ENCODE data around the gene MYCBPAP.

Gene MYCBPAP

DNA sequence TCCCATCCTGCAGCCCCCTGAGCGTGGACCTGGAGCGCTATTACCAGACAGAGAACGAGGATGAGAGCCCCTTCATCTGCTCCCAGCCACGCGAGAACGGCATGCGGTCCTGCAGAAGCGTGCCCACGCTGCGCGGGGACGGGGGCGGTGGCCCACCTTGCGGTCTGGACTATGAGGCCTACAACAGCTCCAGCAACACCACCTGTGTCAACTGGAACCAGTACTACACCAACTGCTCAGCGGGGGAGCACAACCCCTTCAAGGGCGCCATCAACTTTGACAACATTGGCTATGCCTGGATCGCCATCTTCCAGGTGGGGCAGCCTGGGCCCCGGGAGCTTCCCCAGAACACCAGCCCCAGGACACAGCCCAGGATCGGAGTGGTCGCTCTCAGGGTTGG, 64.3 kb downstream of the MYCBPAP start:
- no peak for DNase-seq (ENCODE audit: low spot score)

DNA sequence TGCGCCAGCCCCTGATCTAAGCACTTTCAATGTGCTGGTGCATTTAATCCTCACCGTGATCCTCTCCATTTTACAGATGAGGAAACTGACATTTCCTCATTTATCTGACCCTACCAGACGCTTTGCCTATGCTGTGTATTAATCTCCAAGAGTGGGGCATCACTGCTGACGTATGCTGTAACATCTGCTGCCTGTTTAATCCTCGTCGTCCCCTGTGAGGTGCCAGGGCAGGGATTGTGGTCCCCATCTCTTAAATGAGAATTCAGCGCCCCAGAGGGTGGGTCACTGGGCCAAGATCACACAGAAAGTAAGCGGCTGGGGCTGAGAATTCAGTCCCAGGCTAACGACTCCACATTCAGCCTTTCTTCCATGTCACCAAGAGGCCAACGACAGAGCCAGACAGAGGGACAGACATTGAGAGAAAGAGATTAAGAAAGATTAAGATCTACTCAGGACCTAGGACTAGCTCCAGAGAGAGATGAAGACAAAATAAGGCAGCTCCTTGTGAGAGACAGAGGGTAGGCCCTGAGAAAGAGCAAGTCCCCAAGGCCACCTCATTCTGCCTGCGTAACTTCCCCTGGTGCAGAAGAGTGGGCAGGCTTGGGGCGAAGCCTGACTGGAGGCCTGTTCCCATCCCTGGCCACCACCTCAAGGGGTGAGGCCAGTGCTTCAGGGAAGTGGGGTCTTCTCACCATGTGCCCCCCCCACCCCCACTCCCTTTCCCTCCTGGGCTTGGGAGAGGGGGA, 65.8 kb downstream of the MYCBPAP start:
- DNase-seq (ENCODE audit: low spot score) = no peak

DNA sequence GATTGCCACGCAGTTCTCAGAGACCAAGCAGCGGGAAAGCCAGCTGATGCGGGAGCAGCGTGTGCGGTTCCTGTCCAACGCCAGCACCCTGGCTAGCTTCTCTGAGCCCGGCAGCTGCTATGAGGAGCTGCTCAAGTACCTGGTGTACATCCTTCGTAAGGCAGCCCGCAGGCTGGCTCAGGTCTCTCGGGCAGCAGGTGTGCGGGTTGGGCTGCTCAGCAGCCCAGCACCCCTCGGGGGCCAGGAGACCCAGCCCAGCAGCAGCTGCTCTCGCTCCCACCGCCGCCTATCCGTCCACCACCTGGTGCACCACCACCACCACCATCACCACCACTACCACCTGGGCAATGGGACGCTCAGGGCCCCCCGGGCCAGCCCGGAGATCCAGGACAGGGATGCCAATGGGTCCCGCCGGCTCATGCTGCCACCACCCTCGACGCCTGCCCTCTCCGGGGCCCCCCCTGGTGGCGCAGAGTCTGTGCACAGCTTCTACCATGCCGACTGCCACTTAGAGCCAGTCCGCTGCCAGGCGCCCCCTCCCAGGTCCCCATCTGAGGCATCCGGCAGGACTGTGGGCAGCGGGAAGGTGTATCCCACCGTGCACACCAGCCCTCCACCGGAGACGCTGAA, 67.5 kb downstream of the MYCBPAP start:
- DNase-seq (ENCODE audit: low spot score) = no peak

DNA sequence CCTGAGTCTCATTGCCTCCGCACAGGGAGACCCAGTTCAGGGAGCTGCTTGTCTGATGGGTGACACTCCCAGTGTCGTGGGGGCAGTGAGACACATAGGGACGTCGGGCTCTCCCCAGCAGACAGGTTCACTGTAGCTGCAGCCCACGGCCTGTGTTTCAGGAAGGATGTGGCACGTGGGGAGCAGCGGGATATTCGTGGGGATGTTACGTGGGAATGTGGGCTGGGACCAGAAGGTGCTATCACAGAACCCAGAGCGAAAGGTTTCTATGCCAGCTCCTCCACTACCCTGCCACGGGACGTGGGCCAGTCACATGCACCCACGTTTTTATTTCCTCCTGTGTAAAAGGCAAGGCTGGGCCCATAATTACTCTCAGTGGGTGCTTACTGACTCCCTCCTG, 68.6 kb downstream of the MYCBPAP start:
- no peak for DNase-seq (ENCODE audit: low spot score)

DNA sequence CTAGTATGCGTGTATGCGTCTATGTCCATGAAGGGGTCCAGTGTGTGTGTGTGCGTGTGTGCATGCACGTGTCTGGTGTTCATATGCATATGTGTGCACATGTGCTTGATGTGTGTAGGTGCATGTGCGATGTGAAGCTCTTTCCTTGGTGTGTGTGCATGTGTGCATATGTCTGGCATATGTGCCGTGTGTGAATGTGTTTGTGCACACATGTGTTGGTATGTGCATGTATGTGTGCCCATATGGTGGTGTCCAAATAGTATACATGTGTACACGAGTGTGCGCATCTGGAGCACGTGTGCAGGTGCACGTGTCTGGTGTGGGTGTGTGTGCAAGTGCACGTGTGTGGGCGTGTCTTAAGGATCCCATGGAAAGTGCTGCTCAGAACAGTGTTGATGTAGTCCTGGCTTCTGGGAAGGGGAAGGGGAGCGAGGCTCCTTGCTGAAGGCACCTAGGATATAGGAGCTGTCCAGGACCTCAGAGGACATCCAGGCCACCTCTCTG, 69.3 kb downstream of the MYCBPAP start:
- no peak for DNase-seq (ENCODE audit: low spot score)

DNA sequence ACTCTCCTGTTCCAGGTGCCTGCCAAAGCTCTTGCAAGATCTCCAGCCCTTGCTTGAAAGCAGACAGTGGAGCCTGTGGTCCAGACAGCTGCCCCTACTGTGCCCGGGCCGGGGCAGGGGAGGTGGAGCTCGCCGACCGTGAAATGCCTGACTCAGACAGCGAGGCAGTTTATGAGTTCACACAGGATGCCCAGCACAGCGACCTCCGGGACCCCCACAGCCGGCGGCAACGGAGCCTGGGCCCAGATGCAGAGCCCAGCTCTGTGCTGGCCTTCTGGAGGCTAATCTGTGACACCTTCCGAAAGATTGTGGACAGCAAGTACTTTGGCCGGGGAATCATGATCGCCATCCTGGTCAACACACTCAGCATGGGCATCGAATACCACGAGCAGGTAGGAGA, 69.9 kb downstream of the MYCBPAP start:
- no peak for DNase-seq (ENCODE audit: low spot score)

DNA sequence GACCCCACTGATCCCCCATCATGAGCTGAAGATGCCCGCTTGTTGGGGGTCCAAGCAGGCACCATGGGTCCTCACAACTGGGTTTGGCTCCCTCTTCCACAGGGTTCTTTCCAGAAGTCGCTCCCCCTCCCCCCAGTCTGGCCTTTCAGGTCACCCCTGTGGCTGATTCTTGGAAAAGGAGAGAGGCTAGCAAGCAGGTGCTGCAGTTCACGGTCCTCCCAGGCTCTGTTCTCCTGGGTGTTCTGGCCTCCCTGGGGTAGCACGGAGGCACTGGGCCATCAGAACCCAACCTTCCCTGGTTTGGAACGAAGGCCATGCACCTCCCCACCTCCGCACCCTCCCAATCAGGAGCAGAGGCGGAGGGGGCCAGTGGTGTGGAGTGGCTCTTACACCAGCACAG, 71.2 kb downstream of the MYCBPAP start:
- DNase-seq (ENCODE audit: low spot score) = no peak

DNA sequence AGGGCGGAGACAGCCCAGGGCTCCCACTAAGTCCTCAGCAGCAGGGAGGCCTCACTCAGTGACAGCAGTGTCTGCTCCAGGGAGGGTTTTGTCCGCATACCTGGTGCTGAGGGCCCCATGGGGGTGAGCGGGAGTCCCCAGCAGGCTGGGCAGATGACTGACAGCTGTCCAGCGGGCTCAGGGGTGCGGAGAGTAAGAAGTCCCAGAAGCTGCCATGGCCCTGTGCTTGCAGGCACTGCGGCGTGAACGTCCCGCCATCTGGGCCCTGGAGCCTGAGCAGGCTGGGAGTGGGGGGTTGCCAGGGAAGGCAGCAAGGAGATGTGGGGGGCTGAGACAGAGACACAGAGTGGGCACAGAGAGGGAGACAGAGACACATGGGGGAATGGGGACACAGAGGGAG, 72.4 kb downstream of the MYCBPAP start:
- DNase-seq (ENCODE audit: low spot score) = no peak

All from COLO829 (cell line).